Aorta (tissue), 5 donors: ENCODE data around the gene LAPTM5. TPM values are rescaled to one million over a fixed set of nuclear protein-coding genes. Genes with fewer than 3 reads are reported as not detected.

ENCODE experiments used
- ATAC-seq: fragments of 200-7000 bp; cut with Tn5 transposase; one replicate; pipeline ENCODE4 v1.9.1; 2022; ENCODE audit warnings: moderate library complexity; ENCODE audit not compliant: low FRiP score
- DNase-seq, 2 donors: peaks; one replicate each; pipeline ENCODE4 v3.0.0-alpha.2; 2020
- H3K27ac ChIP-seq, 2 donors: one replicate each; pipeline ENCODE4 v1.5.1; 2013; ENCODE audit warnings: low read length in 2 of 2, mild to moderate bottlenecking in 2 of 2, moderate library complexity in 2 of 2, control low read depth in 1 of 2, inconsistent platforms in 1 of 2, low read depth in 1 of 2
- H3K27me3 ChIP-seq, 2 donors: one replicate each; pipeline ENCODE4 v1.6.1; 2013; ENCODE audit warnings: control low read depth in 1 of 2, low read length in 1 of 2, mild to moderate bottlenecking in 1 of 2, moderate library complexity in 1 of 2; ENCODE audit not compliant: insufficient read depth in 2 of 2, control insufficient read depth in 1 of 2
- H3K36me3 ChIP-seq, 2 donors: one replicate each; pipeline ENCODE4 v1.6.1; 2013; ENCODE audit warnings: control low read depth in 1 of 2, low read length in 1 of 2, mild to moderate bottlenecking in 1 of 2; ENCODE audit not compliant: insufficient read depth in 2 of 2, control insufficient read depth in 1 of 2
- H3K4me1 ChIP-seq, 2 donors: one replicate each; pipeline ENCODE4 v1.6.1; 2013; ENCODE audit warnings: low read length in 2 of 2, control low read depth in 1 of 2, mild to moderate bottlenecking in 1 of 2, moderate library complexity in 1 of 2; ENCODE audit not compliant: insufficient read depth in 2 of 2, control insufficient read depth in 1 of 2
- H3K4me3 ChIP-seq, 2 donors: one replicate each; pipeline ENCODE4 v1.5.1; 2013; ENCODE audit warnings: low read length in 2 of 2, control low read depth in 1 of 2, mild to moderate bottlenecking in 1 of 2
- H3K9me3 ChIP-seq: one replicate; pipeline ENCODE4 v1.6.1; 2013; ENCODE audit warnings: mild to moderate bottlenecking, low read length; ENCODE audit not compliant: control insufficient read depth
- WGBS, 2 donors: extraction: QIAGEN DNeasy Blood & Tissue Kit; methylation state at CpG; one replicate each; pipeline ENCODE4 v1.1.7; 2013; 5-methylcytosine and 5-hydroxymethylcytosine counted together
- intact Hi-C, 2 donors: fragments of 100-400 bp; cut with DNase I; formaldehyde crosslinking; loops; one replicate each; pipeline versions ENCODE4 v1.14.2 to v1.15.0; 2022
- polyA plus RNA-seq, 2 donors: library from polyadenylated mRNA; stranded (reverse); fragments of 200-250 nt; gene quantifications; one replicate each; pipeline ENCODE4 v1.2.3, GENCODE V29; 2013
- total RNA-seq, 2 donors: library from RNA; stranded (reverse); fragmentation: NEBNext Ultra II Directional; extraction: Animal tissue kit (Norgen Biotek cat#: 25700); gene quantifications; one replicate each; pipeline ENCODE4 v1.2.1, GENCODE V29; 2021
- donor health status: healthy with polysubstance abuse.
- donor health status: Bipolar disorder and iron deficiency.
- donor health status: DM: no; HTN: no; CAD: no.
- donor health status: DM: no; HTN: no; CAD: no.
- donor health status: DM: yes; HTN: yes; CAD: no.

Gene LAPTM5
- total and polyA plus RNA-seq, 4 donors: 18.0 to 122 (median 115) TPM

GRCh38 chr1:30737357-30738039, 20.1 kb downstream of the LAPTM5 start:
- intact Hi-C loops: no loop called here
- H3K27me3 ChIP-seq: no peaks in the 10 kb centered on the region
- 95% methylated on average over 14 of the region's 14 CpGs for WGBS, 2 donors
- no peaks in the 10 kb centered on the region for H3K36me3 ChIP-seq
- no peak overlapping the region for H3K4me3 ChIP-seq
- H3K27ac ChIP-seq: no peak overlapping the region
- no peak for ATAC-seq
- no peak for DNase-seq
- H3K9me3 ChIP-seq: no peaks in the 10 kb centered on the region
- no peaks in the 10 kb centered on the region for H3K4me1 ChIP-seq

DNA sequence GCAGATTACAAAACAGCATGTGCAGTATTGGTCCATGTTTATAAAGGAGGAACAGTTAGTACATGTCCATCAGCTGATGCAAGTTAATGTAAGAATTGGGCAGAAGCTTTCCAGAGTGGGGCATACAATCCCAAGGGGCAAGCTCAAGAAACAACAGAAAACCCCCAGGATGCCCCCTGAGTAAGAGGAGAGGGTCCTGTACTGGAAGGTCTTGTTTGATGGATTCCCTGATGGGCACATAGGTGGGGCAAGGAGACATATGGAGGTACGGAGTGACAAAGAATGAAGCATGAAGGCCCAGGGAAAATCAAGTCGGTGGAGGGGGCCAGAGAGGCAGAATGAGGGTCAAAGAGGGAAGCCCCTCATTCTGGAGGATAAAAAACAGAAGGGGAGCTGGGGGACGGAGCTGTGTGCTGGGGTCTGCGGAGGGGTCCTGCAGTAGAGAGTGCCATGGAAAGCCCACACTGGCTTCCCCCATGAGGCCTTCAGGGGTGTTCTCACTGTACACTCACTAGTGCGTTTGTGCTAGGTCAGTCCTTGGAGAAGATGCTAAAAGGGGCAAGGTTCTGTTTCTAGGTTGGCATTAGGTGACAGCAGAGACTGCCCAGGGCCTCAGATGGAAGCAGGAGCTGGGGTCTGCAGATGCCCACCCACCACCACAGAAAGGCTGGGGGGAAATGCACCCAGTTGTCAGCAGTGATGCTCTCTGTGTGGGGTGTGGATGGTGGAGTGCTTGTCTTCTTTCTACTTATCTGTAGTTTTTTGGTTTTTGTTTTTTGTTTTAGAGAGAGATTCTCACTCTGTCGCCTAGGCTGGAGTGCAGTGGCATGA, 21.7 kb downstream of the LAPTM5 start:
- Histone ChIP-seq H3K27me3 (no peaks in the 10 kb centered on the region), H3K9me3 (no peaks in the 10 kb centered on the region), H3K27ac (no peak overlapping the region), H3K4me3 (no peak overlapping the region), H3K36me3 (no peaks in the 10 kb centered on the region), H3K4me1 (no peaks in the 10 kb centered on the region)
- no peak for ATAC-seq
- 86 to 93% methylated on average over 6 of the region's 6 CpGs for WGBS, 2 donors
- intact Hi-C loops: no loop called here
- DNase-seq: no peak

DNA sequence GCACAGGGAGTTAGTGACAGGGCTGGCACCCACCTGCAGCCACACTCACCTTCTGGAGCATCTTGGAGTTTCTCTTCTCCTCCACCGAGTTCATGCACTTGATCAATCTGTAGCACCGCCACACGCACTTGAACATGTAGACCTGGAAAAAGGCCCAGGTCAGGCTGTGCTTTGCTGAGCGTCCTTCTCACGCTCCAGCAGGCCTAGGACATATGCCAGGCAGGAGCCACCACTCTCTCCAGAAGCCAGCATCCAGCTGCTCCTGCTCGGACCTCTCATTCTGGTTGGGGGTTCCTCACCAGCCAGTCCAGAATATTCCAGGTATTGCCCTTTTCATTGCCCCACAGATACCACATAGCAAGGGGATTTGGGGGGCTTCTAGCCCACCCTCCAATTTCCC, 22.4 kb downstream of the LAPTM5 start:
- 71 to 74% methylated on average over 6 of the region's 6 CpGs for WGBS, 2 donors
- intact Hi-C loops: no loop called here
- H3K4me3 ChIP-seq: no peak overlapping the region
- no peaks in the 10 kb centered on the region for H3K27me3 ChIP-seq
- H3K36me3 ChIP-seq: no peaks in the 10 kb centered on the region
- DNase-seq (no peak), ATAC-seq (no peak)
- H3K27ac ChIP-seq: no peak overlapping the region
- H3K9me3 ChIP-seq: no peaks in the 10 kb centered on the region
- H3K4me1 ChIP-seq: no peaks in the 10 kb centered on the region

DNA sequence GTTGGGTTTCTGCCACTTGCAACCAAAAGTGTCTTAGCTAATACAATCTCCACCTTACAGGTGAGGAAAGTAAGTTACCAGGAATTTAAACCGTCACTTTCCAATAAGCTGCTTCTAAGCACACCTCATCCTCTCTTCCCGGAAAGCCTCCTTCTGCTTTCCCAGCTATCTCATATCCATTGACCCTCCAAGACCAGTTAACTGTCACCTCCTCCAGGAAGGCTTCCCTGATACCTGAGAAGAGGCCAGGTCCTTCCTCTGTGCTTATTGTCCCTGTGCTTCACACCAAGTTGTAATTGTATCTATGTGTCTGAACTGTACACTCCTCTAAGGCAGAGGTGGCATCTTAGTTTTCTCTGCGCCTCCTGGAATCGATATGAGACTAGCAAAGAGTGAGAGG, 23.0 kb downstream of the LAPTM5 start:
- WGBS, 2 donors: 97 to 98% methylated on average over 4 of the region's 4 CpGs
- ATAC-seq (no peak), DNase-seq (no peak)
- H3K27ac ChIP-seq: no peak overlapping the region
- H3K4me1 ChIP-seq: no peaks in the 10 kb centered on the region
- no peak overlapping the region for H3K4me3 ChIP-seq
- intact Hi-C loops: no loop called here
- no peaks in the 10 kb centered on the region for H3K27me3 ChIP-seq
- no peaks in the 10 kb centered on the region for H3K9me3 ChIP-seq
- no peaks in the 10 kb centered on the region for H3K36me3 ChIP-seq

- DNase-seq (no peak), ATAC-seq (no peak)
- WGBS, 2 donors: 91 to 95% methylated on average over 4 of the region's 4 CpGs
- no peaks in the 10 kb centered on the region for H3K36me3 ChIP-seq
- H3K4me1 ChIP-seq: no peaks in the 10 kb centered on the region
- H3K4me3 ChIP-seq: no peak overlapping the region
- no peaks in the 10 kb centered on the region for H3K9me3 ChIP-seq
- no peak overlapping the region for H3K27ac ChIP-seq
- H3K27me3 ChIP-seq: no peaks in the 10 kb centered on the region
- intact Hi-C loops: no loop called here
These were observed 23.5 kb downstream of the LAPTM5 start for GRCh38 chr1:30734106-30734505.

DNA sequence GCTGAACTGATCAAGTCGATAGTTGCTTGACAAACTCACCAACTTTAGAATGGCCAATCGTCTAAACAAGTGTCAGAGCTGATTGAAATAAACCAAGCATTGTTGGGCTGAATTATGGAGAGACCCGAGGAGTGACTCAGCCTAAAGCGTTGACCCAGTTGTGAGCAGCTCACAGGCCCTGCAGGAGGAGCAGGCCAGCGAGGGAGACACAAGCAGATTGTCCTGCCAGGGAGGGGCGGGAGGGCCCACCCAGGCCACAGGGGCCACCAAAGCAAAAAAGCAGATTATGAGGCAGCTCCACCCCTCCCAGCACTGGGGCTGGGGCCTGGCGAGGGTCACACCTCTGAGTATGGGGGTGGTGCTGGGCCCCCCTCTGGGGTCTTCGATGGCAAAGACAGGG, 24.1 kb downstream of the LAPTM5 start:
- no peaks in the 10 kb centered on the region for H3K9me3 ChIP-seq
- no peaks in the 10 kb centered on the region for H3K36me3 ChIP-seq
- ATAC-seq: no peak
- no peak overlapping the region for H3K27ac ChIP-seq
- DNase-seq: no peak
- no peak overlapping the region for H3K4me3 ChIP-seq
- intact Hi-C loops: no loop called here
- H3K4me1 ChIP-seq: no peaks in the 10 kb centered on the region
- H3K27me3 ChIP-seq: no peaks in the 10 kb centered on the region
- WGBS, 2 donors: 86 to 92% methylated on average over 8 of the region's 8 CpGs

DNA sequence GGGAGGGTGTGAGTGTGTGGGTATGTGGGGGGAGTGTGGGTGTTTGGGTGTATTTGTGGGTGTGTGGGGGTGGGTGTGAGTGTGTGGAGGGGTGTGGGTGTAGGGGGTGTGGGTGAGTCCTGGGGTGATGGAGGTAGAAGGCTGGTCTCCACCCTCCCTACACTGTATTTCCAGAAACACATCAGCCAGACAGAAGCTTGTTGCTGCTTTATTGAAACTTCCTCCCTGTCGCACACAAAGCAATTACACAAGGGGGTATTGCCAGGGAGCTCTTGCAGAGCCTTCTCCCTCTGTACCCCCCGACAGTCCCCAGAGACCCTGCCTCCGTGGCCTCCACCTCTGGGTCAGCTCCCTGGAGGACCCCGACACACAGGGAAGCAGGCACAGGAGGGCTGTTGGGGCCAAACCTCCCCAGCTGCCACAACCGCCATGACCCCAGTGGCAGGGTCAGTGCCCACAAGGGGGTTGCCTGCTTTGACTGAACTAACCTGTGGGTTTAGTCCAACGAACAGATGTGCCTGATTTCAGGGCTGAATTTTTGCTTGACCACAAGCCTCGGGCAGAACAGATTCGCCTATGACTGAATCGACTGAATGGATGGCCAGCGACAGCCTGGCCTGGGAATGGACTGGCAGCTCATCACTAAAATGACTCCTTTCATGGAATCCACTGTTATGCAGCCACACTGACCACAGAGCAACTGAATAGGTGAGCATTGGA, 25.1 kb downstream of the LAPTM5 start:
- Histone ChIP-seq H3K36me3 (no peaks in the 10 kb centered on the region), H3K4me1 (no peaks in the 10 kb centered on the region), H3K27me3 (no peaks in the 10 kb centered on the region), H3K27ac (no peak overlapping the region), H3K9me3 (no peaks in the 10 kb centered on the region), H3K4me3 (no peak overlapping the region)
- 69 to 78% methylated on average over 10 of the region's 10 CpGs for WGBS, 2 donors
- ATAC-seq: no peak
- no peak for DNase-seq
- intact Hi-C loops: no loop called here

DNA sequence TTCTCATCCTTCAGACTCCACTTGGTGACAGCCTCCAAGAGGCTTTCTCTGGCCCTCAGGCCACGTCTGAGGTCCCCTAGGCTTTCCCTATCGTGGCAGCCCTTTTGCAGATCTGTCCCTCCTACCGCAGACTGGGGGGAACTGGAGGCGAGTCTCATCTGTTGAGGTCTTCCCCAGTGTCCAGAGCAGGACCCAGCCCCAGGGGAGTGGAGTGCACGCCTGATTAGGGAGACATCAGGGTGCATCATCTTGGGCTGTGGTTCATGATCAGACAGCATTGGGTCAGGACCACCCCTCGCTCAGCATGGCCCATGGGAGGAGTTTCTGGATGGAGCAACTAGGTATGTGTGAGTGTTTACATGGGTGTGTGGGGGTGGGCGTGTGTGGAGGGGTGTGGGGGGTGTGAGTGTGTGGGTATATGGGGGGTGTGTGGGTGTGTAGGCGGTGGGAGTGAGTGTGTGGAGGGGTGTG, 25.7 kb downstream of the LAPTM5 start:
- H3K9me3 ChIP-seq: no peaks in the 10 kb centered on the region
- DNase-seq (no peak), ATAC-seq (no peak)
- H3K36me3 ChIP-seq: no peaks in the 10 kb centered on the region
- H3K27me3 ChIP-seq: no peaks in the 10 kb centered on the region
- intact Hi-C loops: no loop called here
- H3K27ac ChIP-seq: no peak overlapping the region
- H3K4me1 ChIP-seq: no peaks in the 10 kb centered on the region
- 75 to 82% methylated on average over 8 of the region's 8 CpGs for WGBS, 2 donors
- no peak overlapping the region for H3K4me3 ChIP-seq
